Panc1 (cell line): ENCODE measurements around the gene MFSD12. TPM values are rescaled to one million over a fixed set of nuclear protein-coding genes. Genes with fewer than 3 reads are reported as not detected.
A peak's percentile ranks its signal among the peaks of the same experiment; 100 is the strongest.

Source experiments
- ATAC-seq: fragments of 200-7000 bp; cut with Tn5 transposase; 2 replicates; pipeline ENCODE4 v1.9.1; 2020; ENCODE audit warnings: mild to moderate bottlenecking, moderate library complexity
- BruUV-seq: library from RNA; stranded (reverse); fragments of 400-500 nt; replicated peaks from 2 replicates; lab custom pipeline; 2021; lab: Mats Ljungman, UMichigan
- CTCF ChIA-PET: fragments of 300-600 bp; sonication (Branson Sonifier 250); formaldehyde crosslinking; loops from one replicate; lab custom pipeline; 2022; ENCODE audit warnings: antibody characterized with exemption; lab: Charles Lee
- POLR2A ChIA-PET: fragments of 300-600 bp; sonication (Branson Sonifier 250); formaldehyde crosslinking; loops from one replicate; lab custom pipeline; 2022; ENCODE audit warnings: antibody characterized with exemption; lab: Charles Lee
- DNase-seq: peaks from one replicate; pipeline ENCODE4 v3.0.0-alpha.2; 2010; ENCODE audit warnings: low read depth, low spot score
- H3K27ac ChIP-seq: 2 replicates; pipeline ENCODE4 v1.5.1; 2011; ENCODE audit warnings: mild to moderate bottlenecking, low read length, inconsistent platforms
- H3K27me3 ChIP-seq: fragments of 200-500 bp; sonication (Bioruptor generic); 2 replicates; pipeline ENCODE4 v1.6.0; 2014; ENCODE audit warnings: low read length, inconsistent platforms; ENCODE audit not compliant: control insufficient read depth, insufficient read depth
- H3K36me3 ChIP-seq: fragments of 200-500 bp; sonication (Bioruptor generic); 2 replicates; pipeline ENCODE4 v1.5.1; 2014; ENCODE audit warnings: inconsistent platforms, mild to moderate bottlenecking, low read length, moderate library complexity; ENCODE audit not compliant: control insufficient read depth, insufficient read depth
- H3K4me1 ChIP-seq: 2 replicates; pipeline ENCODE4 v1.5.1; 2011; ENCODE audit warnings: inconsistent platforms, mild to moderate bottlenecking, low read length, moderate library complexity; ENCODE audit not compliant: control insufficient read depth, insufficient read depth
- H3K4me3 ChIP-seq, 2 experiments: 2 replicates each; pipeline ENCODE4 v1.5.1; 2011 to 2012; ENCODE audit warnings: low read depth in 2 of 2, low read length in 2 of 2, mild to moderate bottlenecking in 2 of 2, inconsistent platforms in 1 of 2, moderate library complexity in 1 of 2
- H3K9me3 ChIP-seq: fragments of 200-500 bp; sonication (Bioruptor generic); 2 replicates; pipeline ENCODE4 v1.5.1; 2014; ENCODE audit warnings: low read depth, mild to moderate bottlenecking, inconsistent platforms, low read length, moderate library complexity; ENCODE audit not compliant: control insufficient read depth, insufficient read depth
- CTCF ChIP-seq: fragments of 450-650 bp; IDR thresholded peaks from 2 replicates; pipeline ENCODE4 v1.5.1; 2017; ENCODE audit warnings: mild to moderate bottlenecking
- POLR2AphosphoS5 ChIP-seq: IDR thresholded peaks from 2 replicates; pipeline ENCODE4 v1.6.1; 2012; ENCODE audit warnings: mild to moderate bottlenecking, low read depth, low read length, moderate library complexity
- SIN3A ChIP-seq: IDR thresholded peaks from 2 replicates; pipeline ENCODE4 v1.6.1; 2012; ENCODE audit warnings: low read depth, mild to moderate bottlenecking, low read length, moderate library complexity, borderline replicate concordance; ENCODE audit not compliant: insufficient read depth
- TCF7L2 ChIP-seq: IDR thresholded peaks from 2 replicates; pipeline ENCODE4 v1.6.1; 2011; ENCODE audit warnings: mild to moderate bottlenecking, low read depth, low read length, inconsistent platforms
- in situ Hi-C: cut with HindIII; loops from 2 replicates; pipeline ENCODE4 v1.10.0; 2016; ENCODE audit warnings: low sequenced_read_pairs, low pct_unique_long_range_greater_than_20kb
- intact Hi-C: fragments of 100-400 bp; cut with micrococcal nuclease; formaldehyde crosslinking; loops from one replicate; pipeline ENCODE4 v1.10.0; 2022; ENCODE audit not compliant: unreplicated experiment
- total RNA-seq: library from RNA; stranded (reverse); gene quantifications from one replicate; pipeline ENCODE4 v1.2.1, GENCODE V29; 2021; ENCODE audit not compliant: unreplicated experiment

MFSD12 gene
- total RNA-seq, 1 experiment from 2014 or later: 98.8 TPM

- Histone ChIP-seq H3K27ac (peak within 1 kb of the TSS; percentile 23; the same call in 1 of the 2 replicates), H3K4me3 (no peak within 1 kb of the TSS), H3K36me3 (no peaks in the 10 kb centered on the region; the same call in 1 of the 2 replicates), H3K9me3 (no peaks in the 10 kb centered on the region), H3K27me3 (no peaks in the 10 kb centered on the region), H3K4me1 (peaks cover 7% of the 10 kb centered on the region; the same call in 1 of the 2 replicates)
- CTCF ChIA-PET: no interaction called here
- in situ Hi-C loops (no loop called here), intact Hi-C loops (no loop called here)
- no TSS peak for BruUV-seq
- peak; percentile 61 for ATAC-seq
- POLR2A ChIA-PET: no interaction called here
- 0 out of 2 replicates have a peak, but pooled peaks have one; percentile 48 for TF ChIP-seq POLR2AphosphoS5
- TF ChIP-seq TCF7L2: no peak
- no peak for DNase-seq
Observed at GRCh38 chr19:3538965-3539755, 18.2 kb downstream of the MFSD12 start, which contains the start of gene TEKTIP1. TEKTIP1 (plus strand) TSS chr19:3539174; CDS start chr19:3539178, 4 bp downstream.

GRCh38 chr19:3538258-3538929, 19.0 kb downstream of the MFSD12 start:
- Histone ChIP-seq H3K4me1 (peaks cover 7% of the 10 kb centered on the region; the same call in 1 of the 2 replicates), H3K27me3 (no peaks in the 10 kb centered on the region), H3K9me3 (no peaks in the 10 kb centered on the region), H3K27ac (peak overlapping the region; percentile 23; the same call in 1 of the 2 replicates), H3K36me3 (no peaks in the 10 kb centered on the region; the same call in 1 of the 2 replicates), H3K4me3 (no peak overlapping the region)
- no TSS peak for BruUV-seq
- intact Hi-C loops: no loop called here
- in situ Hi-C loops: no loop called here
- ChIA-PET POLR2A (no interaction called here), CTCF (no interaction called here)
- TF ChIP-seq POLR2AphosphoS5 (0 out of 2 replicates have a peak, but pooled peaks have one; percentile 48), TCF7L2 (no peak)
- DNase-seq (no peak), ATAC-seq (peak; percentile 27)

- ChIA-PET POLR2A (no interaction called here), CTCF (interaction anchor here (0.5 kb wide), 1 partner anchor 16 kb away, joined by 10 read pairs; no protein-coding TSS in a partner anchor)
- TSS peak; percentile 60 for BruUV-seq
- Histone ChIP-seq H3K36me3 (no peaks in the 10 kb centered on the region; the same call in 1 of the 2 replicates), H3K27ac (no peak overlapping the region; the same call in 1 of the 2 replicates), H3K27me3 (no peaks in the 10 kb centered on the region), H3K4me3 (no peak overlapping the region), H3K9me3 (no peaks in the 10 kb centered on the region), H3K4me1 (peaks cover 7% of the 10 kb centered on the region; the same call in 1 of the 2 replicates)
- ATAC-seq: peak; percentile 62
- DNase-seq: no peak
- in situ Hi-C loops (no loop called here), intact Hi-C loops (no loop called here)
- peak; percentile 72 for TF ChIP-seq POLR2AphosphoS5
- TF ChIP-seq SIN3A: 0 out of 2 replicates have a peak, but pooled peaks have one; percentile 47
- TF ChIP-seq CTCF: no peak
Observed at GRCh38 chr19:3537438-3538240, 19.7 kb downstream of the MFSD12 start.
